ENCODE data around the gene SPEM3. TPM values are rescaled to one million over a fixed set of nuclear protein-coding genes. Genes with fewer than 3 reads are reported as not detected.

The SPEM3 gene
- total RNA-seq, 4 donors from 2014 or later: not detected

Other genes starting within 250 kb of the SPEM3 start
- 1 to 10 TPM in 1 of 4 donors, under 1 TPM in 1, not detected in 2; 0.81 to 1.8 TPM for gene ASGR1, start 249.5 kb upstream of the SPEM3 start, total RNA-seq
- gene DLG4, start 209.0 kb upstream of the SPEM3 start, total RNA-seq: 1 to 10 TPM; 3.5 to 6.7 (median 5.3) TPM
- gene ACADVL, start 208.9 kb upstream of the SPEM3 start, total RNA-seq: 1,000 to 10,000 TPM in 3 of 4 donors, 100 to 1,000 TPM in 1; 771 to 1,217 (median 1,086) TPM
- 10 to 100 TPM; 15.5 to 22.6 (median 20.5) TPM for gene DVL2, start 194.3 kb upstream of the SPEM3 start, total RNA-seq
- gene PHF23, start 189.4 kb upstream of the SPEM3 start, total RNA-seq: 10 to 100 TPM; 16.9 to 31.8 (median 24.1) TPM
- gene GABARAP, start 186.4 kb upstream of the SPEM3 start, total RNA-seq: 100 to 1,000 TPM; 207 to 626 (median 258) TPM
- gene CTDNEP1, start 177.1 kb upstream of the SPEM3 start, total RNA-seq: 100 to 1,000 TPM in 3 of 4 donors, 10 to 100 TPM in 1; 71.5 to 150 (median 111) TPM
- 10 to 100 TPM; 13.3 to 52.7 (median 26.7) TPM for gene ELP5, start 176.6 kb upstream of the SPEM3 start, total RNA-seq
- gene CLDN7, start 166.4 kb upstream of the SPEM3 start, total RNA-seq: 1 to 10 TPM in 1 of 4 donors, under 1 TPM in 1, not detected in 2; 0.46 to 5.1 TPM
- gene SLC2A4, start 147.1 kb upstream of the SPEM3 start, total RNA-seq: 100 to 1,000 TPM; 148 to 310 (median 227) TPM
- gene YBX2, start 134.2 kb upstream of the SPEM3 start, total RNA-seq: 1 to 10 TPM in 1 of 4 donors, under 1 TPM in 2, not detected in 1; 0.42 to 2.2 (median 0.46) TPM
- gene EIF5A, start 121.2 kb upstream of the SPEM3 start, total RNA-seq: 100 to 1,000 TPM; 115 to 384 (median 273) TPM
- 100 to 1,000 TPM; 135 to 240 (median 169) TPM for gene GPS2, start 113.5 kb upstream of the SPEM3 start, total RNA-seq
- gene NEURL4, start 99.5 kb upstream of the SPEM3 start, total RNA-seq: 10 to 100 TPM; 21.8 to 26.7 (median 23.5) TPM
- 10 to 100 TPM in 1 of 4 donors, 1 to 10 TPM in 1, under 1 TPM in 2; 0.22 to 16.3 (median 1.7) TPM for gene ACAP1, start 92.3 kb upstream of the SPEM3 start, total RNA-seq
- 1 to 10 TPM; 3.6 to 7.0 (median 4.6) TPM for gene KCTD11, start 76.7 kb upstream of the SPEM3 start, total RNA-seq
- not detected for gene TMEM95, start 73.7 kb upstream of the SPEM3 start, total RNA-seq
- gene TNK1, start 47.8 kb upstream of the SPEM3 start, total RNA-seq: 1 to 10 TPM in 1 of 4 donors, under 1 TPM in 1, not detected in 2; 0.13 to 2.2 TPM
- 10 to 100 TPM in 3 of 4 donors, 1 to 10 TPM in 1; 8.9 to 20.3 (median 14.4) TPM for gene PLSCR3, start 34.3 kb upstream of the SPEM3 start, total RNA-seq
- gene TMEM256, start 24.8 kb upstream of the SPEM3 start, total RNA-seq: 10 to 100 TPM; 28.9 to 65.6 (median 50.2) TPM
- gene NLGN2, start 21.0 kb upstream of the SPEM3 start, total RNA-seq: 1 to 10 TPM; 4.2 to 6.6 (median 4.4) TPM
- gene SPEM1, start 8.5 kb upstream of the SPEM3 start, total RNA-seq: not detected
- not detected for gene SPEM2, start 3.2 kb upstream of the SPEM3 start, total RNA-seq
- gene TMEM102, start 6.6 kb downstream of the SPEM3 start, total RNA-seq: 1 to 10 TPM in 3 of 4 donors, under 1 TPM in 1; 0.92 to 3.9 (median 2.3) TPM
- gene FGF11, start 10.7 kb downstream of the SPEM3 start, total RNA-seq: 1 to 10 TPM; 1.2 to 7.4 (median 4.1) TPM
- 100 to 1,000 TPM in 2 of 4 donors, 10 to 100 TPM in 2; 82.3 to 202 (median 101) TPM for gene CHRNB1, start 16.2 kb downstream of the SPEM3 start, total RNA-seq
- gene ZBTB4, start 50.8 kb downstream of the SPEM3 start, total RNA-seq: 10 to 100 TPM; 24.2 to 43.1 (median 31.2) TPM
- not detected for gene SLC35G6, start 52.6 kb downstream of the SPEM3 start, total RNA-seq
- 10 to 100 TPM; 20.3 to 56.9 (median 39.3) TPM for gene POLR2A, start 55.5 kb downstream of the SPEM3 start, total RNA-seq
- 10 to 100 TPM in 3 of 4 donors, 1 to 10 TPM in 1; 7.9 to 26.1 (median 16.9) TPM for gene TNFSF12, start 120.2 kb downstream of the SPEM3 start, total RNA-seq
- 1 to 10 TPM; 2.8 to 8.4 (median 5.0) TPM for gene TNFSF13, start 129.9 kb downstream of the SPEM3 start, total RNA-seq
- 10 to 100 TPM; 63.6 to 71.5 (median 68.8) TPM for gene SENP3, start 133.1 kb downstream of the SPEM3 start, total RNA-seq
- gene CD68, start 150.8 kb downstream of the SPEM3 start, total RNA-seq: 10 to 100 TPM; 10.1 to 66.5 (median 20.3) TPM
- 100 to 1,000 TPM in 2 of 4 donors, 10 to 100 TPM in 2; 55.9 to 157 (median 101) TPM for gene MPDU1, start 155.0 kb downstream of the SPEM3 start, total RNA-seq
- 1 to 10 TPM in 2 of 4 donors, under 1 TPM in 1, not detected in 1; 0.66 to 1.3 (median 1.1) TPM for gene SOX15, start 161.2 kb downstream of the SPEM3 start, total RNA-seq
- gene FXR2, start 186.0 kb downstream of the SPEM3 start, total RNA-seq: 100 to 1,000 TPM; 100 to 174 (median 140) TPM
- gene SAT2, start 199.0 kb downstream of the SPEM3 start, total RNA-seq: 10 to 100 TPM; 38.4 to 79.4 (median 60.4) TPM
- gene SHBG, start 201.3 kb downstream of the SPEM3 start, total RNA-seq: not detected
- under 1 TPM; 0.10 to 0.81 (median 0.21) TPM for gene ATP1B2, start 222.1 kb downstream of the SPEM3 start, total RNA-seq

All from gastrocnemius medialis (tissue), 4 donors.